ENCODE measurements around the gene SSBP2.

SSBP2 gene

GRCh38 chr5:81766611-81767010, 15.7 kb upstream of the SSBP2 start:
- no peak for DNase-seq (ENCODE audit: low spot score)

- DNase-seq (ENCODE audit: low spot score) = no peak
Observed at GRCh38 chr5:81763294-81763928, 12.5 kb upstream of the SSBP2 start.

GRCh38 chr5:81762853-81763252, 12.0 kb upstream of the SSBP2 start:
- DNase-seq (ENCODE audit: low spot score) = no peak

GRCh38 chr5:81762401-81762800, 11.5 kb upstream of the SSBP2 start:
- no peak for DNase-seq (ENCODE audit: low spot score)

- DNase-seq (ENCODE audit: low spot score) = no peak
Observed at GRCh38 chr5:81761970-81762369, 11.1 kb upstream of the SSBP2 start.

- DNase-seq (ENCODE audit: low spot score) = no peak
Observed at GRCh38 chr5:81761270-81761669, 10.4 kb upstream of the SSBP2 start.

GRCh38 chr5:81760521-81760920, 9.6 kb upstream of the SSBP2 start:
- no peak for DNase-seq (ENCODE audit: low spot score)

GRCh38 chr5:81759632-81760005, 8.7 kb upstream of the SSBP2 start:
- DNase-seq (ENCODE audit: low spot score) = no peak

- no peak for DNase-seq (ENCODE audit: low spot score)
Observed at GRCh38 chr5:81757404-81757803, 6.5 kb upstream of the SSBP2 start.

- DNase-seq (ENCODE audit: low spot score) = no peak
Observed at GRCh38 chr5:81756016-81756415, 5.1 kb upstream of the SSBP2 start.

- DNase-seq (ENCODE audit: low spot score) = no peak
Observed at GRCh38 chr5:81755320-81755719, 4.4 kb upstream of the SSBP2 start.

- DNase-seq (ENCODE audit: low spot score) = no peak
Observed at GRCh38 chr5:81754621-81755020, 3.7 kb upstream of the SSBP2 start.

GRCh38 chr5:81753429-81753828, 2.5 kb upstream of the SSBP2 start:
- DNase-seq (ENCODE audit: low spot score) = no peak

- DNase-seq (ENCODE audit: low spot score) = no peak
Observed at GRCh38 chr5:81752644-81752963, 1.7 kb upstream of the SSBP2 start.

GRCh38 chr5:81751836-81752643, 1.1 kb upstream of the SSBP2 start:
- DNase-seq (ENCODE audit: low spot score) = peak; percentile 14

- DNase-seq (ENCODE audit: low spot score) = no peak
Observed at GRCh38 chr5:81750308-81751008, 439 bp downstream of the SSBP2 start.

GRCh38 chr5:81749561-81750307, 1.2 kb downstream of the SSBP2 start:
- peak; percentile 31 for DNase-seq (ENCODE audit: low spot score)

- DNase-seq (ENCODE audit: low spot score) = no peak
Observed at GRCh38 chr5:81749192-81749560, 1.7 kb downstream of the SSBP2 start.

- no peak for DNase-seq (ENCODE audit: low spot score)
Observed at GRCh38 chr5:81748556-81748955, 2.3 kb downstream of the SSBP2 start.

- no peak for DNase-seq (ENCODE audit: low spot score)
Observed at GRCh38 chr5:81747030-81747429, 3.9 kb downstream of the SSBP2 start.

GRCh38 chr5:81740758-81741157, 10.1 kb downstream of the SSBP2 start:
- no peak for DNase-seq (ENCODE audit: low spot score)

- no peak for DNase-seq (ENCODE audit: low spot score)
Observed at GRCh38 chr5:81739291-81739690, 11.6 kb downstream of the SSBP2 start.

- DNase-seq (ENCODE audit: low spot score) = no peak
Observed at GRCh38 chr5:81729276-81729675, 21.6 kb downstream of the SSBP2 start.

Data from hematopoietic multipotent progenitor cell treated with erythropoietin and hydrocortisone succinate and interleukin-3 and kit ligand, for 17 days (in vitro differentiated cells).